Peyer's patch (tissue), 4 donors: Measurements from ENCODE around the gene ST3GAL4.

ENCODE experiments used
- CTCF ChIP-seq, 6 experiments: fragments of 450-650 bp in 4 of 6; fragments of 200-600 bp in 2 of 6; sonication (generic) in 1 of 6; IDR thresholded peaks; one replicate each; pipeline ENCODE4 v1.5.1; 2017 to 2019; ENCODE audit warnings: antibody characterized with exemption in 6 of 6, mild to moderate bottlenecking in 3 of 6, moderate library complexity in 1 of 6
- POLR2A ChIP-seq, 2 donors: fragments of 450-650 bp; IDR thresholded peaks; one replicate each; pipeline ENCODE4 v1.5.1; 2017; ENCODE audit warnings: antibody characterized with exemption in 2 of 2, mild to moderate bottlenecking in 2 of 2, moderate library complexity in 2 of 2

- no peak for TF ChIP-seq POLR2A (IDR thresholded peaks at IDR 0.05)
- TF ChIP-seq CTCF (IDR thresholded peaks at IDR 0.05) = no peak
Observed at GRCh38 chr11:126328938-126329643, 26.4 kb upstream of the ST3GAL4 start.
